HFFc6 (cell line): ENCODE measurements around the gene AUH. TPM values are rescaled to one million over a fixed set of nuclear protein-coding genes. Genes with fewer than 3 reads are reported as not detected.

Experiments used
- DNase-seq: peaks from one replicate; pipeline ENCODE4 v3.0.0-alpha.2; 2018
- H3K27ac Mint-ChIP-seq: 2 replicates; pipeline ENCODE4 v1.8.0; 2020; ENCODE audit warnings: mild to moderate bottlenecking, mixed read lengths
- H3K27me3 Mint-ChIP-seq: 2 replicates; pipeline ENCODE4 v1.8.0; 2021; ENCODE audit warnings: mild to moderate bottlenecking, moderate library complexity, mixed read lengths; ENCODE audit not compliant: insufficient read depth
- H3K36me3 Mint-ChIP-seq: 2 replicates; pipeline ENCODE4 v1.8.0; 2021; ENCODE audit warnings: low read depth, mixed read lengths
- H3K4me1 Mint-ChIP-seq: 2 replicates; pipeline ENCODE4 v1.8.0; 2020; ENCODE audit warnings: low read depth, mixed read lengths
- H3K4me3 Mint-ChIP-seq: 2 replicates; pipeline ENCODE4 v1.8.0; 2020; ENCODE audit warnings: mild to moderate bottlenecking, moderate library complexity, mixed read lengths
- H3K9me3 Mint-ChIP-seq: 2 replicates; pipeline ENCODE4 v1.8.0; 2020; ENCODE audit warnings: mild to moderate bottlenecking, mixed read lengths
- CTCF ChIP-seq: fragments of 200-600 bp; sonication (generic); IDR thresholded peaks from 2 replicates; pipeline ENCODE4 v1.5.0; 2021; ENCODE audit warnings: antibody characterized with exemption, mild to moderate bottlenecking
- total RNA-seq, 6 experiments: library from RNA; stranded (reverse); fragmentation: NEBNext Ultra II Directional; extraction: Animal tissue kit (Norgen Biotek cat#: 25700); gene quantifications; 2 replicates in 1 of 6; 3 replicates in 5 of 6; pipeline ENCODE4 v1.2.3, GENCODE V29; 2021

AUH gene
- total RNA-seq, 6 experiments from 2014 or later = 9.8 to 11.3 (median 10.6) TPM

DNA sequence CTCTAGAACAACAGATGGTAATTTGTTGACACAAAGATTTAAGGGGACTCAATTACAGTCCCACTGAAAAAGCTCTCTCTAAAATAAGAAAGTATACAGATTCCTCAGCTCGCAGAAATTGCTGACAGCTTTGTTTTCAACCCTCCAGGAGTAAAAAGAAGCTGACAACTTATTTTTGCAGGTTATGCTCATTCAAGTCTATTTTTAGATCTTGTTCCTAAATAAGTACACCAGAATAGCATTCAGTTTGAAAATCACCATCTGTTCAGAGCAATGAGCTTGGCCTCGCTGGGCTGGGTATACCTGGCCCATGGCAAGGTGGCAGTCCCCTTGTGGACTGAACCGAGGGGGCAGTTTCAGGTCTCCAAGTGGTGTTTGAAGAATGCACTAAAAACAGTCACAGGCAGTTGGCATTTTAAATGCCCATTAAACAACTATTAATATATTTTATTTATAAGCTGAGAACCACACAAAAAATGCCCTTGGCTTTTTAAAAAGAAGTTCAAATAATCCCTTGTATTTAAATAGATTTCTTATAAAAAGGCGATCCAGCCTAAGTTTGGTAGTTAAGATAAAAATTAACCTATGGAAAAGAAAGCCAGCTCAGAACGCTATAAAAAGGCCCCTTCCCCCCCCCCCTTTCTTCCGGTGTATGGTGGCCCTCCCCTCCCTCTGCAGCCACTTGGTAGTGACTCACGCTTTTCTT, 169.2 kb downstream of the AUH start:
- Mint-ChIP-seq H3K4me1 (peaks cover 72% of the 10 kb centered on the region), H3K27ac (peak overlapping the region; percentile 99), H3K4me3 (peak overlapping the region; percentile 88), H3K9me3 (peaks cover 10% of the 10 kb centered on the region), H3K36me3 (peaks cover 11% of the 10 kb centered on the region), H3K27me3 (no peaks in the 10 kb centered on the region; the same call in 1 of the 2 replicates)
- peak; percentile 9 for DNase-seq
- no peak for TF ChIP-seq CTCF

DNA sequence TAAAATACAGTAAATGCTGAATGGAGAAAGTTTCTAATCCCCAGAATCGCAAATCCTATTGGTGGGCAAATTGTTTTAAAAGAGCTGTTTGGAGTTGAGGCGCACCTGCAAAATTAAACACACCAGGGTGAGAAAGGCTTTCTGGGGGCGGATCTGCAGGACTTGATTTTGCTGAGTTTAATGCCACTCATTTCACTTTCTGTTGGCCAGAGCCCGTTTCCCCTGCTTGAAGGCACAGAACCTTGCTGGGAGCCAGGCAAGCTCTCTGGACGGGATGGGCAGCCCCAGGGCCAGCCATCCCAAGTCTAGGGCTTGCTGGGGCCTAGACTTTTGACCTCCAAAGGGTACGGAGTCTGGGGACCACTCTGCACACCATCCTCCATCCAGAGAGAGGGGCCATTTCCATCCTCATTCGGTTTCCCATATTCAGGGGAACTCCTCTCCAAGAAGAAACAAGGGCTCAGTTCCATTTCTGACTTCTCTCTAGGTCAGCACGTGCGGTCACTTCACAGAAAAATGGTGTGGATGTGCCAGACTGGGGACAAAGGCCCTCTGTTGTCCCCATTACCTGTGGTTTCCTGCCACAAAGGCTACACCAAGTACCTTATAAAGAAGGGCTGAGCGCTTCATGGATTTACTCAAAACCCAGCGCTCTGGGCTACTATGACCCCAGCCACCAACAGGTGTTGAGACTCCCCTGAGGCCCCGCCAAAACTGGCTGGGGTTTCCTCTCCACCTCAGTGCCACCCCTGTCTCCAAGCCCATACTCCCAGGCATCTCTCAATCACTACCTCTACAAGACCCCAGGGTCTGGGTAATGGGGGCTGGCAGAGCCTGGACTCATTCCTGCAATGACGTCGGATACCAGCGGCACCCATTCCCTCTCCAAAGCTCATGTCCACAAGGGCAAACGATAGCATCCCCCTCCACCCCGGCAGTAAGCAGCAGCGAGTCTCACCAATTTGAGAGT, 170.0 kb downstream of the AUH start:
- Mint-ChIP-seq H3K36me3 (peaks cover 11% of the 10 kb centered on the region), H3K9me3 (peaks cover 10% of the 10 kb centered on the region), H3K4me3 (peak overlapping the region; percentile 3; the same call in 1 of the 2 replicates), H3K27me3 (peaks cover 2% of the 10 kb centered on the region), H3K27ac (peak overlapping the region; percentile 99), H3K4me1 (peaks cover 72% of the 10 kb centered on the region)
- TF ChIP-seq CTCF = no peak
- DNase-seq = no peak

- no peak overlapping the region for H3K27ac Mint-ChIP-seq
- H3K27me3 Mint-ChIP-seq = peaks cover 2% of the 10 kb centered on the region; the same call in 1 of the 2 replicates
- peaks cover 10% of the 10 kb centered on the region for H3K9me3 Mint-ChIP-seq
- no peak overlapping the region for H3K4me3 Mint-ChIP-seq
- DNase-seq = no peak
- peaks cover 67% of the 10 kb centered on the region for H3K4me1 Mint-ChIP-seq
- peaks cover 11% of the 10 kb centered on the region for H3K36me3 Mint-ChIP-seq
- no peak for TF ChIP-seq CTCF
These were observed 171.7 kb downstream of the AUH start for GRCh38 chr9:91190062-91190461.

GRCh38 chr9:91188719-91189590, 172.8 kb downstream of the AUH start:
- no peak for DNase-seq
- H3K27ac Mint-ChIP-seq = peak overlapping the region; percentile 89
- H3K4me1 Mint-ChIP-seq = peaks cover 58% of the 10 kb centered on the region
- H3K4me3 Mint-ChIP-seq = no peak overlapping the region
- peaks cover 2% of the 10 kb centered on the region; the same call in 1 of the 2 replicates for H3K27me3 Mint-ChIP-seq
- TF ChIP-seq CTCF = no peak
- peaks cover 11% of the 10 kb centered on the region for H3K36me3 Mint-ChIP-seq
- H3K9me3 Mint-ChIP-seq = peaks cover 10% of the 10 kb centered on the region

GRCh38 chr9:91187965-91188344, 173.8 kb downstream of the AUH start:
- H3K27me3 Mint-ChIP-seq = peaks cover 2% of the 10 kb centered on the region; the same call in 1 of the 2 replicates
- peaks cover 10% of the 10 kb centered on the region for H3K9me3 Mint-ChIP-seq
- H3K27ac Mint-ChIP-seq = peak overlapping the region; percentile 89
- peaks cover 11% of the 10 kb centered on the region for H3K36me3 Mint-ChIP-seq
- no peak for TF ChIP-seq CTCF
- H3K4me3 Mint-ChIP-seq = no peak overlapping the region
- peak; percentile 79 for DNase-seq
- H3K4me1 Mint-ChIP-seq = peaks cover 55% of the 10 kb centered on the region
